Prostate gland (tissue), 2 donors: Measurements from ENCODE around the gene ACOD1. TPM values are rescaled to one million over a fixed set of nuclear protein-coding genes. Genes with fewer than 3 reads are reported as not detected.

Experiments used
- DNase-seq: peaks from one replicate; pipeline ENCODE4 v3.0.0-alpha.2; 2019; ENCODE audit warnings: low spot score
- H3K27ac ChIP-seq, 2 donors: fragments of 200-600 bp; sonication (generic); 2 replicates each; pipeline ENCODE4 v1.5.1; 2017 to 2019
- H3K27me3 ChIP-seq: fragments of 200-600 bp; sonication (generic); replicated peaks from 2 replicates; pipeline ENCODE4 v1.5.1; 2019; ENCODE audit not compliant: insufficient read depth
- H3K36me3 ChIP-seq, 2 donors: fragments of 200-600 bp; sonication (generic); 1 replicate in 1 of 2; 2 replicates in 1 of 2; pipeline versions ENCODE4 v1.5.1 to v1.8.1; 2017 to 2019
- H3K4me1 ChIP-seq: fragments of 200-600 bp; sonication (generic); replicated peaks from 2 replicates; pipeline ENCODE4 v1.5.1; 2019
- H3K4me3 ChIP-seq, 2 donors: fragments of 200-600 bp; sonication (generic); 2 replicates each; pipeline ENCODE4 v1.5.1; 2017 to 2019
- H3K9me3 ChIP-seq: fragments of 200-600 bp; sonication (generic); 2 replicates; pipeline ENCODE4 v1.5.1; 2017
- CTCF ChIP-seq, 4 experiments: fragments of 200-600 bp in 2 of 4; fragments of 450-650 bp in 2 of 4; sonication (generic) in 2 of 4; IDR thresholded peaks; 1 replicate in 3 of 4; 2 replicates in 1 of 4; pipeline ENCODE4 v1.5.1; 2016 to 2019; ENCODE audit warnings: antibody characterized with exemption in 4 of 4, mild to moderate bottlenecking in 2 of 4, moderate library complexity in 2 of 4
- POLR2A ChIP-seq: fragments of 450-650 bp; IDR thresholded peaks from one replicate; pipeline ENCODE4 v1.6.1; 2016; ENCODE audit warnings: antibody characterized with exemption, mild to moderate bottlenecking
- POLR2AphosphoS5 ChIP-seq: sonication (generic); formaldehyde crosslinking; IDR thresholded peaks from one replicate; pipeline ENCODE4 v1.6.1; 2017; ENCODE audit warnings: antibody characterized with exemption
- WGBS: methylation state at CpG from one replicate; pipeline ENCODE4 v1.1.5; 2018; 5-methylcytosine and 5-hydroxymethylcytosine counted together
- intact Hi-C: fragments of 100-400 bp; cut with DNase I; formaldehyde crosslinking; loops from one replicate; pipeline ENCODE4 v1.14.2; 2022
- total RNA-seq, 2 donors: library from RNA; depleted of rRNA; stranded (reverse); fragments of >200 nt; gene quantifications; one replicate each; pipeline ENCODE4 v1.1.0, GENCODE V29; 2016

ACOD1 gene
- total RNA-seq, 2 donors from 2014 or later, result not detected

- intact Hi-C loops, result no loop called here
- no peaks in the 10 kb centered on the region for H3K4me1 ChIP-seq
- H3K4me3 ChIP-seq, result no peak overlapping the region
- no peak for TF ChIP-seq CTCF (IDR thresholded peaks at IDR 0.05)
- TF ChIP-seq POLR2A, result no peak
- no peak for TF ChIP-seq POLR2AphosphoS5
- H3K27me3 ChIP-seq, result no peaks in the 10 kb centered on the region
- 73% methylated on average over 19 of the region's 19 CpGs for WGBS
- no peak overlapping the region for H3K27ac ChIP-seq
- H3K36me3 ChIP-seq, result no peaks in the 10 kb centered on the region
- DNase-seq, result no peak
- H3K9me3 ChIP-seq, result no peaks in the 10 kb centered on the region
These were observed 23.8 kb downstream of the ACOD1 start for GRCh38 chr13:76971851-76972829.

GRCh38 chr13:76973920-76974617 is 25.8 kb downstream of the ACOD1 start:
- no peak overlapping the region for H3K4me3 ChIP-seq
- no peaks in the 10 kb centered on the region for H3K9me3 ChIP-seq
- 86% methylated on average over 6 of the region's 6 CpGs for WGBS
- TF ChIP-seq POLR2A (no peak), POLR2AphosphoS5 (no peak), CTCF (IDR thresholded peaks at IDR 0.05) (no peak)
- no peaks in the 10 kb centered on the region for H3K4me1 ChIP-seq
- DNase-seq, result no peak
- no peak overlapping the region for H3K27ac ChIP-seq
- no peaks in the 10 kb centered on the region for H3K36me3 ChIP-seq
- intact Hi-C loops, result no loop called here
- H3K27me3 ChIP-seq, result no peaks in the 10 kb centered on the region

- WGBS, result 92% methylated on average over 3 of the region's 3 CpGs
- Histone ChIP-seq H3K4me1 (no peaks in the 10 kb centered on the region), H3K27me3 (no peaks in the 10 kb centered on the region), H3K9me3 (no peaks in the 10 kb centered on the region), H3K36me3 (no peaks in the 10 kb centered on the region), H3K4me3 (no peak overlapping the region), H3K27ac (no peak overlapping the region)
- no peak for DNase-seq
- intact Hi-C loops, result no loop called here
- no peak for TF ChIP-seq POLR2A
- no peak for TF ChIP-seq CTCF (IDR thresholded peaks at IDR 0.05)
- TF ChIP-seq POLR2AphosphoS5, result no peak
These were observed 26.3 kb downstream of the ACOD1 start for GRCh38 chr13:76974618-76974975.

- Histone ChIP-seq H3K27ac (no peak overlapping the region), H3K4me1 (no peaks in the 10 kb centered on the region), H3K4me3 (no peak overlapping the region), H3K9me3 (no peaks in the 10 kb centered on the region), H3K27me3 (no peaks in the 10 kb centered on the region), H3K36me3 (no peaks in the 10 kb centered on the region)
- intact Hi-C loops, result no loop called here
- no peak for TF ChIP-seq CTCF (IDR thresholded peaks at IDR 0.05)
- no peak for TF ChIP-seq POLR2AphosphoS5
- TF ChIP-seq POLR2A, result no peak
- DNase-seq, result no peak
- 69% methylated on average over 6 of the region's 6 CpGs for WGBS
These were observed 27.6 kb downstream of the ACOD1 start for GRCh38 chr13:76975863-76976262.
